NCI-H510A (cell line): Measurements from ENCODE around the gene COL18A1.

Experiments used
- DNase-seq: peaks from one replicate; lab custom pipeline; 2025; lab: John Stamatoyannopoulos, UW

Gene COL18A1

GRCh38 chr21:45455674-45456583 lies 51.0 kb downstream of the COL18A1 start:
- no peak for DNase-seq

DNA sequence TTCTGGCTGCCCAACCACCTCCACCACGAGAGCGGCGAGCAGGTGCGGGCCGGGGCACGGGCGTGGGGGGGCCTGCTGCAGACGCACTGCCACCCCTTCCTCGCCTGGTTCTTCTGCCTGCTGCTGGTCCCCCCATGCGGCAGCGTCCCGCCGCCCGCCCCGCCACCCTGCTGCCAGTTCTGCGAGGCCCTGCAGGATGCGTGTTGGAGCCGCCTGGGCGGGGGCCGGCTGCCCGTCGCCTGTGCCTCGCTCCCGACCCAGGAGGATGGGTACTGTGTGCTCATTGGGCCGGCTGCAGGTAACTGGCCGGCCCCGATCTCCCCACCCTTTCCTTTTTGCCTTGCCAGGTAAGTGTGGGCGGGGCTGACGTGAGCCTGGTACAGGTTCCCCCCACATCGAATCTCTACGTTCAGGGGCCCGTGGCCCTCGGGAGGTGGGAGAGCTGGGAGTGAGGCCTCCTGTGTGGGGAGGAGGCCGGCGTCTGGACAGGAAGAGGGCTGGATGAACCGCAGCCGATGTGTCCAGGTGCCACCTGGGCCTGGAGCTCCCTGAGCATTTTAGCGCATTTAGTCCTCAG lies 51.7 kb downstream of the COL18A1 start:
- DNase-seq = no peak

- DNase-seq = no peak
Observed at GRCh38 chr21:45457161-45457831, 52.3 kb downstream of the COL18A1 start.

- no peak for DNase-seq
Observed at GRCh38 chr21:45457832-45458172, 52.8 kb downstream of the COL18A1 start.

DNA sequence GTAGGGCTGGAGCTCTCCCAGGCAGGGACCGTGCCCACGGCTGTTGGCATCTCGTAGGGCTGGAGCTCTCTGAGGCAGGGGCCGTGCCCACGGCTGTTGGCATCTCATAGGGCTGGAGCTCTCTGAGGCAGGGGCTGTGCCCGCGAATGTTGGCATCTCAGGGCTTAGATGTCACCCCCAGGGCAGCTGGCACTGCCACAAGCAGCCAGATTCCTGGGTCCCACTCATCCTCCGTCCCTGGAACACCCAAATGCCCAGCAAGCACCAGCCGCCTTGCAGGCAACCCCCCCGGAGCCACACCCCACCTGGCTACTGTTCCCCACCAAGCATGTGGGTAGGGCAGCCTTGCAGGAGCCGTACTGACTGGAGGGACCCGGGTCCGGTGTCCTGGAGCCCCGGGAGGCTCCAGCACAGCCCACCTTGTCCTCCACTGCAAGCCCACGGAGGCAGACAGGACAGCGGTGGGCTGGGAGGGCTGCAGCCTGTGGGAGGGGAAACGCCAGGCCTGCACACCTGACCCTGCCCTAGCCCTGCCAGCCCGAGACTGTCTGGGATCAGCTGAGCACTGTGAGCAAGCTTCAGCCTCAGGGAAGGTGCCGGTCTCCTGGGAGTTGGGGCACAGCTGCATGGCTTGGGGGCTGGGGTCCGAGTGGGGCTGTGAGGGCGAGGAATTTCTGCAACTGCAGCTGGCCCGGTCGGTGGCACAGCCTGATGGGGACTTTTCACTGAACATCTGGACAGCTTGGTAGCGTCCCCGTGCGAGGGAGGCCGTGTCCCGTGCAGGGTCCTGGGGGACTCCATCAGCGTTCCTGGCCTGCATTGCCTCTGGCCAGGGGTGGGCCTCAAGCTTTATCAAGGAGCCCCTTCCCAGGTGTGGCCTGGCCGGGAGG lies 53.6 kb downstream of the COL18A1 start:
- DNase-seq = no peak

DNA sequence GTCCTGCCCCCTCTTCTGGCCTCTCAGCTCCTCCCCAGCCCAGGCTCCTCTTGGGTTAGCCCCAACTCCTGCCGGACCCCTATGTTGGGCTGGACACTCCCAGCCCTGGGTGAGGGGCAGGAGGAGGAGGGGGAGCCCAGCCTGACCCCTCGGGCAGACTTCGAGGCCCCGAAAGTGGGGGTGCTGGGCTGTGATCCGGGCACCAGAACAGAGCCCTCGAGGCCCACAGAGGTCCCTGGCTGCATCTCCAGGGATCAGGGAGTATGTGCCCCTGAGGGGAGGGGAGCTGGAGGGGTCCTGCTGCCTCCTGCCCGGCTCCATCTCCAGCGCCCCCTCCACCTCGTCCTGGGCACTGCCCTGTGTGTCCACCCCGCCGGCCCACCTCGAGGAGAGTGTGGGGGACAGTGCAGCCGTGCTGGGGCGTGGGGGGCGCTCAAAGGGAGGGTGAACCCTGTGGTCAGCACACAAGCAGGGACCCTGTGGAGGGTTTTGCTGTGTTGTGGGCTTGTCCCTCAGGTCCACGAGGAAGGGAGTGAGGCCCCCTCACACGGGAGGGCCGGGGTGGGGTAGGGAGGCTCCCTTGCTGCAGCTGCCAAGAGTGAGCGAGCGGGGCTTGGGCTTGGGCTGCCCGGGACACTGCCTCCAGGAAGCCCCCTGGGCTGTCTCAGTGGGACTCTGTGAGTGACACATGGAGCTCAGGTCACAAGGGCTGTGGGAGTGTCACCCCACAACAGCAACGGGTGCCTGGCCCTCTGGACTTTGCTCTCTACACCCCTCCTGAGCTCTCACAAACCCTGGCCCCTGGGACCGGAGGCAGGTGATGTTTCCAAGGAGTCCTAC lies 54.4 kb downstream of the COL18A1 start:
- DNase-seq = no peak

- DNase-seq = no peak
Observed at GRCh38 chr21:45460011-45460565, 55.1 kb downstream of the COL18A1 start.

DNA sequence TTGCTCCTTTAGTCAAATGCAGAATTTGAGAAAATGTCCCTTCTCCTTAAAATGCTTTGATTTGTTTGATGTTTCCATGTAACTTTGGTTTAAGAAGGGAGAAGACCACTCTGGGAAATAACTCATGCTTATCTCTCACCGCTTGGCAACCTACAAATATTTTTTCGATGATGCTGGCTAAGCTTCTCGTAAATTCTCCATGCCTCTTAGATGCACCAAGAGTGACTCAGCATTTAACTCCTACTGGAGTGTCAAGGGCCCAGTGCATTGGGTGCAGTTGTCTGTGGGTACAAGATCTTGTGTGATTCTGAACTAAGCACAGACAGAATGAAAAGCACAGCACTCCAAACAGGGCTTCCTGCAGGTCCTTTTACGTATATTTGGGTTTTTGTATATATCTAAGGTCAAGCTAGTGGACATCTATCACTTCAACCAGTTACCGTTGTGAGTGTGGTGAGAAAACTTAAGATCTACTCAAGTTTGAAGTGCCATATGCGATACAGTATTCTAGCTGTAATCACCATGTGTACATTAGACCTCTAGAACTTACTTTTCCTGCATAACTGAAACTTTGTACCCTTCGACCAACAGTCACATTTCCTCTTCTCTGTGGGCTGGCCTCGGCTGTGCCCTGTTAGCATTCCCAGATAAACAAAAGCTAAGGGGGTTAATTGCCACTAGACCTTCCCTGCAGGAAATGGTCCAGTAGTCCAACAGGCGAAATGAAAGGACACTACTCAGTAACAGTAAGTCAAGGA lies 55.8 kb downstream of the COL18A1 start:
- DNase-seq = no peak

DNA sequence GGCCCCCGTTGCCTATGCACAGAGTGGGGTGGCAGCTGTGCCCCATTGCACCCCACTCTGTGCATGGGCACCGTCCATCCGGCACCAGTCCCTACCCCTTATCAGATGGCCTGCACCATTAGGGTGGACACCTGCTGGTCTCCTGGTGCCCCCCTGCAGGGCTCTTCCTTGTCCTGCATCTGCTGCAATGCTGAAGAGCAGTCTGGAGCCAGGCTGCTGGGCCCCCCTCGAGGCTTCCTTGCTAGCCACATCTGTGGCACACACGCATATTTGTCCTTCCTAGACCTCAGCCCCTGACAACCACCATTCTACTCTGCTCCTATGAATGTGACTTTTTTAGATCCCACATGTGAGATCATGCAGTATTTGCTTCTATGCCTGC lies 56.4 kb downstream of the COL18A1 start:
- DNase-seq = no peak

DNA sequence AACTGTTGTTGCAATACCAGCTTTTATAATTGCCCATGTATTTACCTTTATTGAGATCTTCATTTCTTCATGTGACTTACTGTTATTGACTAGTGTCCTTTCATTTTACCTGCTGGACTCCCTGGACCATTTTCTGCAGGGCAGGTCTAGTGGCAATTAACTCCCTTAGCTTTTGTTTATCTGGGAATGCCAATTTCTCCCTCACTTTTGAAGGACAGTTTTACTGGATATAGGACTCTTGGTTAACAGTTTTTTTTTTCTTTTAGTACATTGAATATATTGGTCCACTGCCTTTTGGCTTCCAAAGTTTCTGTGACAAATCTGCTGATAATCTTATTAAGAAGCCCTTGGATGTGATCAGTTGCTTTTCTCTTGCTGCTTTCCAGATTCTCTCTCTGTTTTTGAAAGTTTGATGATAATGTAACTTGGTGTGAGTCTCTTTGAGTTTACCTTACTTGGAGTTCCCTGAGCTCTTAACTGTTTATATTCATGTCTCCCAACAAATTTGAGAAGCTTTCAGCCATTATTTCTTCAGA lies 56.9 kb downstream of the COL18A1 start:
- DNase-seq = no peak

DNA sequence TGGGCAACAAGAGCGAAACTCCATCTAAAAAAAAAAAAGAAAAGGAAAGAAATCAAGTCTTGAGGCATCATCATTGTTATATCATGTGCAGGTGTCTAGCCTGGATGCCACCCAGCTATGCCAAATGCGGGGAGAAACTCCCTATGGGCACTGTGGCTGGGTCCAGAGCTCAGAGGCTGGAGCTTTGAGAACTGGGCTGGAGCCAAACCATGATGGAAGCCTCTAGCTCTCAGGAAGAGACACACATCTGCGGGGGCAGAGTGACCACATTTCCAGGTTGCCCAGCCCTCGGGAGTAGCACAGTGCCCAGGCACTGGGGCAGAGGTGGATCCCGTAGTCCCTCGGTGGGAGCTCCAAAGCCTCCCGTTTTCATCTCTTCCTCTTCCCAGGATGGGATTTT lies 58.9 kb downstream of the COL18A1 start:
- DNase-seq = no peak

GRCh38 chr21:45464309-45464708 lies 59.3 kb downstream of the COL18A1 start:
- no peak for DNase-seq

- no peak for DNase-seq
Observed at GRCh38 chr21:45465105-45465504, 60.1 kb downstream of the COL18A1 start.

DNA sequence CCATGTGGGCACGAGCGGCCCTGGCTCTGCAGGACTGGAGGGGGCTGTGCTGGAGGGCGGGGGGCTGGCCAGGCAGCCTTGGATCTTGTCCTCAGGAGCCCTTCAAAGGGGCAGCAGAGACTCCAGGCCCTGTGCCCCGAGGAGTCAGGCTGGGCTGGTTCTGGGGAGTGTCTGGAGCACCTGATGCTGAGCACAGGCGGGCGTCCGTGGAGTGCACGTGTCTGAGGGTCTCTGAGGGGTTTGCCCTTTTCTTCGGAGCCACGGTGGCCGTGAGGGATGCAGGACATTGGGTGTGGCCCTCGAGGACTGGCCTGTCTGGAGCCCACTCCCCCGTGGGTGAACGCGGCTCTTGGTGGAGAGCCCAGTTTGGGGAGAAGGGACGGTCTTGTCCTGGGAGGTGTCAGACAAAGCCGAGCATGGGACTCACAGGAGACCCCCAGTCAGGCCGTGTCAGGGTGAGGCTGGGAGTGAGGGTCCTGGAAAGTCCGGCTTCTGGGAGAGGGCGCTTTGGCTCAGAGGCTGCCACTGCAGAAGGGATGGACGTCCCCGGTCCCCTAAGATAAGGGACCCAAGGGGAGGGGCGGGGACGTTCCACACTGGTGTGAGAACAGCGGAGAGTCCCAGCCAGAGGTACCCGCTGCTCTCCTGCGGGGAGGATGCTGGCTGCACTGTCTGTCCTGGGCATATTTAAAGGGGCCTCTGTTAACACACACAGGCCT lies 60.8 kb downstream of the COL18A1 start:
- no peak for DNase-seq

GRCh38 chr21:45466330-45467220 lies 61.6 kb downstream of the COL18A1 start:
- DNase-seq = no peak

- no peak for DNase-seq
Observed at GRCh38 chr21:45467221-45467779, 62.3 kb downstream of the COL18A1 start.

DNA sequence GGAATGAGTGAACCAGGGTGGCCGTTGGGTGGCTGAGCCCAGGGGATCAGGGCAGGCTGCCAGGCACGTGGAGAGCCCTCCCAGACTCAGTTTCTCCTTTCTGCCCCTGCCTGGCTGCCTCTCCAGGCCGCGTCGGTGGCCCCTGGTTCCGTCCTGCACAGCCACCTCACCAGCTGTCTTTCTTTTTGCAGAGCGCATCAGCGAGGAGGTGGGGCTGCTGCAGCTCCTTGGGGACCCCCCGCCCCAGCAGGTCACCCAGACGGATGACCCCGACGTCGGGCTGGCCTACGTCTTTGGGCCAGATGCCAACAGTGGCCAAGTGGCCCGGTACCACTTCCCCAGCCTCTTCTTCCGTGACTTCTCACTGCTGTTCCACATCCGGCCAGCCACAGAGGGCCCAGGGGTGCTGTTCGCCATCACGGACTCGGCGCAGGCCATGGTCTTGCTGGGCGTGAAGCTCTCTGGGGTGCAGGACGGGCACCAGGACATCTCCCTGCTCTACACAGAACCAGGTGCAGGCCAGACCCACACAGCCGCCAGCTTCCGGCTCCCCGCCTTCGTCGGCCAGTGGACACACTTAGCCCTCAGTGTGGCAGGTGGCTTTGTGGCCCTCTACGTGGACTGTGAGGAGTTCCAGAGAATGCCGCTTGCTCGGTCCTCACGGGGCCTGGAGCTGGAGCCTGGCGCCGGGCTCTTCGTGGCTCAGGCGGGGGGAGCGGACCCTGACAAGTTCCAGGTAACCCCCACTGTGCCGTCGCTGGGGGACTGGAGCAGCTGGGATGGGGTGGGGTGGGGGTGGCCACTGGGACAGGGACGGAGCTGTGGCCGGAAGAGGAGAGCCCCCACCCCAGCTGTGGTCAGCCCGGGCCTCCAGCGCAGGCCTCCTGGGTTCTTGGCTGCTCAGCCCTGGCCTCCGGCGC lies 63.3 kb downstream of the COL18A1 start:
- no peak for DNase-seq
